ENCODE measurements around the gene MYOCD. TPM values are rescaled to one million over a fixed set of nuclear protein-coding genes. Genes with fewer than 3 reads are reported as not detected.

MYOCD gene
- total and polyA plus RNA-seq, 2 of the 13 experiments (the other 11 are each of a cell fraction or from before 2014, with no cell fraction given), result not detected

DNA sequence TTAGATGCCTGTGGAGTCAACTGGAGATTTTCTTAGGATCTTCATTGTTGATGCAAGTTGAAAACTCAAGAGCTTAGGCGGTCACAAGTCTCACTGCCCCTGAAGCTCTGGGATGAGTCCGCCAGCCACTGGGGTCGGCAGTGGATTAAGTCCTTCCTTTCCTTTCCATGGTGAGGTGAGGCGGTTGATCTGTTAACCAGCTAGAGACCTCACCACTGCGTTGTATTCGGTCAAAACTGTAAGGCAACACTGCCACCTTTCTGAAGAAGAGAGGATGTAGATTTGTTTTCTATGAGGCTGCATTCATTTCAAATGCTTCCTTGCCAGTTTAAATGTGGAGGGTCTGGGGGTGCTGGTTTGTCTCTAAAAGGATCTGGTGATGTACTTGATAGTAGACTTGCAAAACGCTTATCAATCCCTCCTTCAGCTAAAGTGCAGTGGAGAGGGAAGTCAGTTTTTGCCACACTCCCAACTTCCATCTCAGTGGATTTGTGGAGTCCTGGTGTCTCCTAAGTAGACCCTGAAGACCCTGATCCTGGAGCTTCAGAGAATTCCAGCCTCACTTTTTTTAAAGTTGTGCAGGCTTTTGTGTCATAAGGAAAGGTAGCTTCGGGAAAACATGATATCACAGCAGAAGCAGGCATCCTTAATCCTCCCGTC, 1.7 kb downstream of the MYOCD start:
- FAIRE-seq (peak; percentile 56), ATAC-seq (peak; percentile 67), DNase-seq (ENCODE audit: low spot score) (peak; percentile 62)
- Histone ChIP-seq H4K20me1 (ENCODE audit: insufficient read depth, low read length) (no peaks in the 10 kb centered on the region), H3K36me3 (replicated peaks in 1 of 2; ENCODE audit: control insufficient read depth in 1 of 2, insufficient read depth in 2 of 2, low read length in 2 of 2) (no peaks in the 10 kb centered on the region), H2AFZ (ENCODE audit: low read length) (no peak overlapping the region), H3K27me3 (ENCODE audit: control insufficient read depth in 1 of 2, insufficient read depth in 2 of 2, low read length in 2 of 2) (peaks cover 0 to 39% of the 10 kb centered on the region in 2 experiments; a peak in 4 of 5 replicates), H3K4me3 (replicated peaks in 1 of 3; ENCODE audit: insufficient read depth in 1 of 3, low read depth in 2 of 3, low read length in 3 of 3) (no peak overlapping the region), H3K9me3 (ENCODE audit: low read length) (no peaks in the 10 kb centered on the region), H3K27ac (ENCODE audit: extremely low read length, insufficient read depth, low read length) (no peak overlapping the region), H3K4me2 (ENCODE audit: low read depth, low read length) (no peak overlapping the region), H3K9ac (ENCODE audit: insufficient read depth, low read depth, low read length) (no peak overlapping the region), H3K4me1 (ENCODE audit: insufficient read depth, low read length) (no peaks in the 10 kb centered on the region), H3K79me2 (ENCODE audit: insufficient read depth, low read length) (no peaks in the 10 kb centered on the region)
- BruUV-seq (replicated peaks), result no TSS peak
- in situ Hi-C loops (cut with HindIII; ENCODE audit: extremely low pct_ligation_motif_present, low pct_unique_long_range_greater_than_20kb) (loop anchor here (5.0 kb wide), 2 partner anchors 410 to 485 kb away; no protein-coding TSS in a partner anchor), intact Hi-C loops (cut with micrococcal nuclease; ENCODE audit: unreplicated experiment) (loop anchor here (1.0 to 5.0 kb wide), 2 partner anchors 121 to 485 kb away; no protein-coding TSS in a partner anchor)
- TF ChIP-seq, protein P1, sequence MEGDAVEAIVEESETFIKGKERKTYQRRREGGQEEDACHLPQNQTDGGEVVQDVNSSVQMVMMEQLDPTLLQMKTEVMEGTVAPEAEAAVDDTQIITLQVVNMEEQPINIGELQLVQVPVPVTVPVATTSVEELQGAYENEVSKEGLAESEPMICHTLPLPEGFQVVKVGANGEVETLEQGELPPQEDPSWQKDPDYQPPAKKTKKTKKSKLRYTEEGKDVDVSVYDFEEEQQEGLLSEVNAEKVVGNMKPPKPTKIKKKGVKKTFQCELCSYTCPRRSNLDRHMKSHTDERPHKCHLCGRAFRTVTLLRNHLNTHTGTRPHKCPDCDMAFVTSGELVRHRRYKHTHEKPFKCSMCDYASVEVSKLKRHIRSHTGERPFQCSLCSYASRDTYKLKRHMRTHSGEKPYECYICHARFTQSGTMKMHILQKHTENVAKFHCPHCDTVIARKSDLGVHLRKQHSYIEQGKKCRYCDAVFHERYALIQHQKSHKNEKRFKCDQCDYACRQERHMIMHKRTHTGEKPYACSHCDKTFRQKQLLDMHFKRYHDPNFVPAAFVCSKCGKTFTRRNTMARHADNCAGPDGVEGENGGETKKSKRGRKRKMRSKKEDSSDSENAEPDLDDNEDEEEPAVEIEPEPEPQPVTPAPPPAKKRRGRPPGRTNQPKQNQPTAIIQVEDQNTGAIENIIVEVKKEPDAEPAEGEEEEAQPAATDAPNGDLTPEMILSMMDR (CRISPR knock-in tag; IDR thresholded peaks at IDR 0.05), result peak; percentile 66
- TF ChIP-seq STAG1 (CRISPR knock-in tag; IDR thresholded peaks at IDR 0.05), result peak; percentile 77
- peak; percentile 64; the same call in 1 of the 2 replicates for TF ChIP-seq SMC3 (IDR thresholded peaks at IDR 0.05; ENCODE audit: low read length)
- TF ChIP-seq, protein P2, sequence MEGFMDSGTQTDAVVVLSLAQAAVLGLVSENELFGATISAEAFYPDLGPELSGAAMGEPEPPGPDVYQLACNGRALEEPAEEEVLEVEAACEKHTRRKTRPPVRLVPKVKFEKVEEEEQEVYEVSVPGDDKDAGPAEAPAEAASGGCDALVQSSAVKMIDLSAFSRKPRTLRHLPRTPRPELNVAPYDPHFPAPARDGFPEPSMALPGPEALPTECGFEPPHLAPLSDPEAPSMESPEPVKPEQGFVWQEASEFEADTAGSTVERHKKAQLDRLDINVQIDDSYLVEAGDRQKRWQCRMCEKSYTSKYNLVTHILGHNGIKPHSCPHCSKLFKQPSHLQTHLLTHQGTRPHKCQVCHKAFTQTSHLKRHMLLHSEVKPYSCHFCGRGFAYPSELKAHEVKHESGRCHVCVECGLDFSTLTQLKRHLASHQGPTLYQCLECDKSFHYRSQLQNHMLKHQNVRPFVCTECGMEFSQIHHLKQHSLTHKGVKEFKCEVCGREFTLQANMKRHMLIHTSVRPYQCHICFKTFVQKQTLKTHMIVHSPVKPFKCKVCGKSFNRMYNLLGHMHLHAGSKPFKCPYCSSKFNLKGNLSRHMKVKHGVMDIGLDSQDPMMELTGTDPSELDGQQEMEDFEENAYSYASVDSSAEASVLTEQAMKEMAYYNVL (CRISPR knock-in tag; IDR thresholded peaks at IDR 0.05; ENCODE audit: borderline replicate concordance), result no peak
- TF ChIP-seq RAD21 (CRISPR knock-in tag; IDR thresholded peaks at IDR 0.05), result 0 out of 2 replicates have a peak, but pooled peaks have one; percentile 41
- ChIA-PET CTCF (ENCODE audit: low intra/inter-chr PET ratio, low total read pairs) (interaction anchor here (1.2 to 3.6 kb wide), 3 partner anchors 325 to 487 kb away, joined by 4 to 17 read pairs (median 5); no protein-coding TSS in a partner anchor), POLR2A (no interaction called here)
- 6% methylated on average over 9 of the region's 9 CpGs for WGBS (ENCODE audit: low lambda C conversion rate)

Data from HepG2 (cell line).